ENCODE data around the gene PHF24. TPM values are rescaled to one million over a fixed set of nuclear protein-coding genes. Genes with fewer than 3 reads are reported as not detected.

Gene PHF24
- total RNA-seq, 2 experiments from 2014 or later: not detected

DNA sequence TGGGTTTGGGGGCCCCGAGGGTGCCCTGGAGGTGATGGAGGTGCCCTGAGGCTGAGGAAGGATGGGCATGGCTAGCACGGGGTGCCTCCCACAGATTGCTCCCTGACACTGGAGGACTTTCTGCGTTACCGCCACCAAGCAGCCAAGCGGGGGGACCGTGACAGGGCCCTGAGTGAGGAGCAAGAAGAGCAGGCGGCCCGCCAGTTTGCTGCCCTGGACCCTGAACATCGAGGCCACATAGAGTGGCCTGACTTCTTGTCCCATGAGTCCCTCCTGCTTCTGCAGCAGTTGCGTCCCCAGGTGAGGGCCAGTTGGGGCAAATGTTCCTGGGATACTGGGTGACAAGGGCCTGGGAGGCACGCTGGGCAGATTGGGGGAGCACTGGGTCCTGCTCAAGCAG, 18.4 kb downstream of the PHF24 start:
- ChIA-PET POLR2A (no interaction called here), CTCF (no interaction called here)
- Mint-ChIP-seq H3K27me3 (no peaks in the 10 kb centered on the region), H3K36me3 (ENCODE audit: low read depth) (no peaks in the 10 kb centered on the region), H3K9me3 (no peaks in the 10 kb centered on the region), H3K4me1 (ENCODE audit: low read depth) (peaks cover 4% of the 10 kb centered on the region), H3K27ac (no peak overlapping the region), H3K4me3 (no peak overlapping the region)
- intact Hi-C loops (cut with DNase I, micrococcal nuclease): no loop called here
- H3K27ac ChIP-seq (ENCODE audit: low read depth in 1 of 2, low read length in 2 of 2): no peak overlapping the region
- H3K27me3 ChIP-seq (ENCODE audit: control insufficient read depth in 1 of 2, insufficient read depth in 2 of 2, low read length in 2 of 2): no peaks in the 10 kb centered on the region
- ATAC-seq (ENCODE audit: poor library complexity): no peak
- H3K4me1 ChIP-seq (ENCODE audit: insufficient read depth, low read length): no peaks in the 10 kb centered on the region
- H3K4me3 ChIP-seq (ENCODE audit: low read length): no peak overlapping the region
- H3K9me3 ChIP-seq (ENCODE audit: control insufficient read depth in 1 of 2, insufficient read depth in 1 of 2, low read length in 2 of 2): peaks cover 0 to 3% of the 10 kb centered on the region in 2 experiments
- DNase-seq: no peak
- TF ChIP-seq CTCF (IDR thresholded peaks at IDR 0.05): no peak
- no peaks in the 10 kb centered on the region for H3K36me3 ChIP-seq (ENCODE audit: insufficient read depth, low read length)

GRCh38 chr9:34976992-34977391, 18.9 kb downstream of the PHF24 start:
- ChIA-PET CTCF (no interaction called here), POLR2A (no interaction called here)
- TF ChIP-seq CTCF (IDR thresholded peaks at IDR 0.05): no peak
- Histone ChIP-seq H3K27me3 (ENCODE audit: control insufficient read depth in 1 of 2, insufficient read depth in 2 of 2, low read length in 2 of 2) (no peaks in the 10 kb centered on the region), H3K4me3 (ENCODE audit: low read length) (no peak overlapping the region), H3K4me1 (ENCODE audit: insufficient read depth, low read length) (peaks cover 2% of the 10 kb centered on the region), H3K27ac (ENCODE audit: low read depth in 1 of 2, low read length in 2 of 2) (no peak overlapping the region), H3K9me3 (ENCODE audit: control insufficient read depth in 1 of 2, insufficient read depth in 1 of 2, low read length in 2 of 2) (peaks cover 0 to 3% of the 10 kb centered on the region in 2 experiments), H3K36me3 (ENCODE audit: insufficient read depth, low read length) (no peaks in the 10 kb centered on the region)
- intact Hi-C loops (cut with DNase I, micrococcal nuclease): no loop called here
- Mint-ChIP-seq H3K27ac (no peak overlapping the region), H3K36me3 (ENCODE audit: low read depth) (no peaks in the 10 kb centered on the region), H3K9me3 (no peaks in the 10 kb centered on the region), H3K4me1 (ENCODE audit: low read depth) (peaks cover 7% of the 10 kb centered on the region), H3K27me3 (no peaks in the 10 kb centered on the region), H3K4me3 (no peak overlapping the region)
- no peak for DNase-seq
- ATAC-seq (ENCODE audit: poor library complexity): no peak

GRCh38 chr9:34980181-34980761, 22.2 kb downstream of the PHF24 start:
- no peak for TF ChIP-seq CTCF (IDR thresholded peaks at IDR 0.05)
- no peaks in the 10 kb centered on the region for H3K9me3 Mint-ChIP-seq
- Histone ChIP-seq H3K9me3 (ENCODE audit: control insufficient read depth in 1 of 2, insufficient read depth in 1 of 2, low read length in 2 of 2) (peaks cover 0 to 3% of the 10 kb centered on the region in 2 experiments), H3K27me3 (ENCODE audit: control insufficient read depth in 1 of 2, insufficient read depth in 2 of 2, low read length in 2 of 2) (no peaks in the 10 kb centered on the region), H3K4me3 (ENCODE audit: low read length) (no peak overlapping the region), H3K36me3 (ENCODE audit: insufficient read depth, low read length) (no peaks in the 10 kb centered on the region), H3K4me1 (ENCODE audit: insufficient read depth, low read length) (peaks cover 28% of the 10 kb centered on the region), H3K27ac (ENCODE audit: low read depth in 1 of 2, low read length in 2 of 2) (no peak overlapping the region)
- no peaks in the 10 kb centered on the region for H3K27me3 Mint-ChIP-seq
- CTCF ChIA-PET: no interaction called here
- ATAC-seq (ENCODE audit: poor library complexity): no peak
- intact Hi-C loops (cut with DNase I, micrococcal nuclease): loop anchor here (10.0 kb wide), 2 partner anchors 595 to 755 kb away; partner anchors contain the start of genes CREB3 (in 1 of the 2) and TLN1 (in 1 of the 2)
- POLR2A ChIA-PET: no interaction called here
- no peak overlapping the region for H3K4me3 Mint-ChIP-seq
- no peak for DNase-seq
- no peaks in the 10 kb centered on the region for H3K36me3 Mint-ChIP-seq (ENCODE audit: low read depth)
- peaks cover 38% of the 10 kb centered on the region for H3K4me1 Mint-ChIP-seq (ENCODE audit: low read depth)
- no peak overlapping the region for H3K27ac Mint-ChIP-seq

All from CD4-positive, alpha-beta T cell (primary cell).